Kidney capillary endothelial cell (primary cell): ENCODE measurements around the gene CAMTA1.
A peak's percentile ranks its signal among the peaks of the same experiment; 100 is the strongest.

Experiments used
- DNase-seq: peaks from one replicate; pipeline ENCODE4 v3.0.0-alpha.2; 2018; ENCODE audit warnings: low spot score

Gene CAMTA1

GRCh38 chr1:7616076-7616832 lies 831.0 kb downstream of the CAMTA1 start:
- peak; percentile 12 for DNase-seq

GRCh38 chr1:7616953-7617352 lies 831.7 kb downstream of the CAMTA1 start:
- no peak for DNase-seq

GRCh38 chr1:7617826-7618225 lies 832.6 kb downstream of the CAMTA1 start:
- DNase-seq = no peak

- no peak for DNase-seq
Measured at GRCh38 chr1:7620196-7620595, 834.9 kb downstream of the CAMTA1 start.

- no peak for DNase-seq
Measured at GRCh38 chr1:7621334-7622219, 836.3 kb downstream of the CAMTA1 start.

- DNase-seq = no peak
Measured at GRCh38 chr1:7623842-7624241, 838.6 kb downstream of the CAMTA1 start.

GRCh38 chr1:7624791-7625355 lies 839.6 kb downstream of the CAMTA1 start:
- DNase-seq = no peak

GRCh38 chr1:7625401-7625800 lies 840.1 kb downstream of the CAMTA1 start:
- no peak for DNase-seq

- no peak for DNase-seq
Measured at GRCh38 chr1:7628273-7628672, 843.0 kb downstream of the CAMTA1 start.

- no peak for DNase-seq
Measured at GRCh38 chr1:7629011-7629410, 843.8 kb downstream of the CAMTA1 start.

- no peak for DNase-seq
Measured at GRCh38 chr1:7629465-7630195, 844.4 kb downstream of the CAMTA1 start.

- no peak for DNase-seq
Measured at GRCh38 chr1:7630378-7630777, 845.1 kb downstream of the CAMTA1 start.

GRCh38 chr1:7632176-7632575 lies 846.9 kb downstream of the CAMTA1 start:
- DNase-seq = no peak

- no peak for DNase-seq
Measured at GRCh38 chr1:7632681-7633080, 847.4 kb downstream of the CAMTA1 start.

GRCh38 chr1:7633506-7634245 lies 848.4 kb downstream of the CAMTA1 start:
- no peak for DNase-seq

- DNase-seq = no peak
Measured at GRCh38 chr1:7634546-7635240, 849.4 kb downstream of the CAMTA1 start.

- no peak for DNase-seq
Measured at GRCh38 chr1:7636795-7637526, 851.7 kb downstream of the CAMTA1 start.

GRCh38 chr1:7638078-7638477 lies 852.8 kb downstream of the CAMTA1 start:
- DNase-seq = peak; percentile 41

GRCh38 chr1:7639435-7640131 lies 854.3 kb downstream of the CAMTA1 start:
- no peak for DNase-seq

- DNase-seq = no peak
Measured at GRCh38 chr1:7640350-7640749, 855.1 kb downstream of the CAMTA1 start.
